GM18873 (cell line): ENCODE results near the gene TUBAL3.
"Not testable (repeated sequence)": the region's sequence is repeated elsewhere in the genome, so short reads cannot be mapped to it uniquely, and the experiment has no call there.

Experiments used
- ATAC-seq: cut with Tn5 transposase; IDR thresholded peaks from one replicate; pipeline ENCODE4 v1.9.1; 2021; ENCODE audit warnings: mild to moderate bottlenecking, moderate library complexity, moderate number of reproducible peaks; ENCODE audit not compliant: unreplicated experiment, low FRiP score

Gene TUBAL3

DNA sequence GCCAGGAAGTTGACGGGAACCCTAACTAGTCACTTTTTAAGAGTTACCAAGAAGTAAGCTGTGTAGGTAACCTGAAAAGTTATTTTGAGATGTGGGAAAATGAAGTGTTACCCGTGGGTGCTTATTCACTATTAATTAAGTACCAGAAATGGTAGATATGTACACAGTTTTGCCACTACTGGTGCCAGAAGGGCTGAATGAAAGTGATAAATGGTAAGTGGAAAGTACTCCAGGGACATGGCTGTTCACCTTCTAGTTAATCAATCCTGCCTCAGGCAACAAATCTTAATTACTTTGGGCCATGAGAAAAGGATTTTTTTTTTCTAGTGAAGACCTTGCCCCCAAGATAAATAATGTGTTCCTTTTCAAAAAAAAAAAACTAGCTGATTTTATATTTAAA lies 23.5 kb upstream of the TUBAL3 start:
- no peak for ATAC-seq

DNA sequence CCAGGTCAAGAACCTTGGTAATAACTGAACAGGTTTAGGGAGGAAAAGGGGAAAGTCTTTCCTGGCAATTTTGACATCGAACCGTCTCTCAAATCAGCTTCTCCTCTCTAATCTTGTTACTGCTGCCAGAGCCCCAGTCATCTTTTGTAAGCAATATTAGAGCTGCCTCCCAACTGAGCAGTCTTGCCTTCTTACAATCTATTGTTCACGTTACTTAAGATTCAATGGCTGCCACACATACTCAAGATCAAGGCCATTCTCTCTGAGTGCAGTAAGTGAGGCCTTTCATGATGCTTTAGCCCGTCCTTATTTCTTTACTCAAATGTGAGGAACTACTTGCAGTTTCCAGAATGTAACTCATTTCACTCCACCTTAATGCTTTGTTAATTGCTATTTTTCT lies 20.1 kb upstream of the TUBAL3 start:
- no peak for ATAC-seq

DNA sequence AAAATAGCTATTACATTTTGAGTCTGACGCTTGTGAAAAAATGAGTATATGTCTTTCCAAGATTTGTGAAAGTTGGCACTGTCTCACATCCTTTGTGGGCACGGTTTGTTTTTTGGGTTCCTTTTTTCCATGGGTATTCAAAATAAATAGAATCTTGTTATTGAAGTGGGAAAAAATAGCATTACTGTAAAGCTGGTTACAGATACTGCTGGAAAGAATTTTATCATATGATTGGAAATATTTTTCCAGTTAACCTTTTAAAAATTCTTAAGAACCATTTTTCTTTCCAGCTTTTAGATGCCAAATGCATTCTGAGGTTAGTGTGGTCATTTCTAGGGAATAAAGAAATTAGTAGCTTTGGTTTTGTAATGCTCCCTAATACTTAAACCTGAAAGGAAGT lies 19.1 kb upstream of the TUBAL3 start:
- ATAC-seq: no peak

DNA sequence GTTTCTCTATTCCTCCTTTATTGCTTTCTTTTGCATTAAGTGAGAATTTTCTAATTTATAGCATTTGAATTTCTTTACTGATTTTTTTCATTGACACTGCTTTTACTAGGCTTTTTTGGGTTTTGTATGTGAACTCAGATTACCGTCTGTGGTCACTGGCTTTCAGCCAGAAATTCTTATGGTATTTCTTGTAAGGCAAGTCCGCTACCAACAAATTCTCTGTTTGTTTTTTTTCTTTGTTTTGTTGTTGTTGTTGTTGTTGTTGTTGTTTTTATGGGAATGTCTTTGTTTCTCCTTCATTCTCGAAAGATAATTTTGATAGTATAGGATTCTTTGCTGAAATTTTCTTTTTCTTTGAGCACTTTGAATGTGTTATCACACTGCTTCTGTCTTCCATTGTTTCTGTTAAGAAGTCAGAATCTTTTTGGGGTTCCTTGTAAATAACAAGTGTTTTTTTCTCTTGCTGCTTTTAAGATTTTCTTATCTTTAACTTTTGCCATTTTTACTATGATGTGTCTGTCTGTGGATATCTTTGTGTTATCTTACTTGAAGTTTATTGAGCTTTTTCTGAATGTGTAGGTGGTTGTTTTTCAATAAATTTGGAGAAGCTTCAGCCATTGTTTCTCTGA lies 15.0 kb upstream of the TUBAL3 start:
- no peak for ATAC-seq

DNA sequence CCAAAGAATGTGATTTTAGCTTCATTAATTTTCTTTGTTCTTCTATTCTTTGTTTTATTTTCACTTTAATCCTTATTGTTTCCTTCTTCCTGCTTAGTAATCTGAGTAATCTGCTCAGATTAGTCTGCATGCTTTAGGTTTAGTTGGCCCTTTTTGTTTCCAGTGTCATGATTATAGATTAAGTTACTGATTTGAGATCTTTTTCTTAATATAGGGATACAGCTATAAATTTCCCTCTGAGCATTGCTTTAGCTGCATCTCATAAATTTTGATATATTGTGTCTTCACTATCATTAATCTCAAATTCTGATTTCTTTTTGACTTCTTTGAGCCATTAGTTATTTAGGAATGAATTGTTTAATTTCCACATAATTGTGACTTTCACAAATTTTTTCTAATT lies 14.0 kb upstream of the TUBAL3 start:
- no peak for ATAC-seq

DNA sequence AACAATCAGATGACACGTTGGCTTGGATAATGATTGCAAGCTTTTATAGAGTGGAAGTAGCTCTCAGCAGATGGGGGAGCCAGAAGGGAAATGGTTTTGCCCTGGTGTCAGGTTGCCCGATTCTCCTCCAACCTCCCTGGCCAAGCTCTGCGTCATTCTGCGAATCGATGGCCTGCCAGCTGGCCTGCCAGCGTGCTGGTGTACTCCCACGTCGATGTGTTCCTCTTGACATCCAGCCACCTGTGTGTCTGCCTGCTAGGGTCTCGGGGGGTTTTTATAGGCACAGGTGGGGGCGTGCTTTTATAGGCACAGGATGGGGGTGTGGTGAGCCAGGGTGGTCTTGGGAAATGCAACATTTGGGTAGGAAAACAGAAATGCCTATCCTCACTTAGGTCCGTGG lies 12.4 kb upstream of the TUBAL3 start:
- ATAC-seq: no peak

DNA sequence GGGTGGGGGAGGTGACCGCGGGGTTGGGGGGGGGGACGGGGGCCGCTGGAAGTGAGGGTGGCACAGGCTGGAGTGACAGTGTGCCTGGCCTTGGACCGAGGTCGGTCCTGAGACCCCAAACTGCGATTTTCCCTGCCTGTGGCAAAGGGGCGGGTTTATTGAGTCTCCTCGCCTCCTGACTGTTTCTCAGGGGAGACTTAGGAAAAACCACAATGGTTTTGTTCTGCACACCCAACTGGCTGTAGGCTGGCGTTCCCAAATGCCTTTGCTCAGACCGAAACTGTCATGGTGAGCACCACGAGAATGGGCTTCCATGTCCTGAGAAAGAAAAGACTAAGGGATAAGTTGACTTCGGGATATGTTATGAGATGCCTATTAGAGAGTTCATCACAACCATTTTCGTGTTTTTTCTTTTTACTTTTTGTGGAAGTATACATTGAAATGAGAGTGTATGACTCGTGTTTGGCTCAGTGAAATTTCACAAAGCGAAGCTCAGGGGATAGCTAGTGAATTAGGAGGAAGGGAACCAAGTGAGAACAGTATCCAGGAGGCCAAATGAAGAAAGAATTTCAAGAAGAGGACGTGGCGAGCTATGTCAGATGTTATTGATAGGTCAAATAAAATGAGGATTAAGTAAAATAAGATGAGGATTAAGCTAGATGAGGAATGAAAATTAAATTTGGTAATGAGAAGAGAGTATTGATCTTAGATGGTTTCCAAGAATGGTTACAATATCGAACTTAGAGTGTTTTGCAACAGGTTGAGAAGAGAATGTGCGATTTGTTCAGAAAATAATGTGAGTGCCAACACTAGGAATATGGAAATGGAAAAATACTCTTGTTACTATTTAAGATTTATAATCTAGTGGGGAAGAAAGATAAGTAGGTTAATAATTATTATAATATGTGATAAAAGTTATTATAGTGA lies 8.6 kb upstream of the TUBAL3 start:
- no peak for ATAC-seq

DNA sequence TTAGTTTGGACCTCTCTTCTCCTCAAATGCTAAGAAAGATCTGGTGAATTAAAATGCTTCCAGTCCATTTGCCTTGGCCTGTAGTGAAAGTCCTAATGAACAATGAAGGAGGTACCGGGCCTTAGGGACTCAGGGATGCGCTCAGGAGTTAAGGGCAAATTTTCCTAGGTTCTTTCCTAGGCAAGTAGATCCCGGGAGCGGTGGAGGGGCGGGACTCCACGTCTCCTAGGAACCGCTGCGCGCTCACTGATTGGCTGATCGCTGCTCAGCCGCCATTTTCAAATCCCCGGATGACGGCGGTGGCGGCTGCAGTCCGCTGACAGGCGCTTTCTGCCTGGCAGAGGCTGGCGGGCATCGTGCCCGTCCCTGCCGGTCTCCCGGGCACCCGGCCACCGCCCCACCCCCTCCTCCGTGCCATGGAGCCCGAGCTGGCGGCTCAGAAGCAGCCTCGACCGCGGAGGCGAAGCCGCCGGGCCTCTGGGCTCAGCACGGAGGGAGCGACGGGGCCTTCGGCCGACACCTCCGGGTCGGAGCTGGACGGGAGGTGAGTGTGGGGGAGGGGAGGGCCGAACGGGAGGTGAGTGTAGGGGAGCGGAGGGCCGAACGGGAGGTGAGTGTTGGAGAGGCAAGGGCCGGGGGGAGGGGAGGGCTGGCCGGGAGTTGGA lies 7.8 kb upstream of the TUBAL3 start, which contains the start of gene NET1:
Gene NET1, plus strand, starts transcription at position 281 of the 665 bp plus-strand sequence. Its CDS starts 136 bp downstream, at position 417.
- peak; percentile 95 for ATAC-seq

DNA sequence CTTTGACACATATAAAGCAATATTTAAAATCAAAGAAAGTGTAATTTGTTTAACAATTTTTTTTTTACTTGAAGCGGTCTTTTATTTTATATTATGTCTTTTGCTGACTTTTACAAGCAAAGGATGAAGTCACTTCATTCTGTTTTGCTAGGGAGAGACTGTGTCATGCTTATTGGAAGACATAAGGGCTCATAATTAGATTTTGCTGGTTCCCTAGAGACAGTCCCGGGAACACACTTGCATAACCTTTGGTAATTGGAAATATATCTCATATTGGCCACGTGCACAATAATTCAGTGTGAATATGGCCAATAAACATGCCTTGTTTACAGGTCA lies 7.3 kb upstream of the TUBAL3 start:
- ATAC-seq: no peak

DNA sequence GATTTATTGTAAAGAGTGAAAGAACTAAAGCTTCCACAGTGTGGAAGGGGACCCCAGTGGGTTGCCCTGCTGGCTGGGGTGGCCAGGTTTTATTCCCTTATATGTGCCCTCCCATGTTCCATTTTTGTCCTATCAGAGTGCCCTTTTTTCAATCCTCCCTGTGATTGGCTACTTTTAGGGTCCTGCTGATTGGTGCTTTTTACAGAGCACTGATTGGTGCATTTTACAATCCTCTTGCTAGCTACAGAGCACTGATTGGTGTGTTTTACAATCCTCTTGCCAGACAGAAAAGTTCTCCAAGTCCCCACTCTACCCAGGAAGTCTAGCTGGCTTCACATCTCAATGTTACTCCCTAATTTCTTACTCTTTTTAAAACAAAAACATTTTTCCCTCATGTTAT lies 6.2 kb upstream of the TUBAL3 start:
- not testable (repeated sequence) for ATAC-seq

DNA sequence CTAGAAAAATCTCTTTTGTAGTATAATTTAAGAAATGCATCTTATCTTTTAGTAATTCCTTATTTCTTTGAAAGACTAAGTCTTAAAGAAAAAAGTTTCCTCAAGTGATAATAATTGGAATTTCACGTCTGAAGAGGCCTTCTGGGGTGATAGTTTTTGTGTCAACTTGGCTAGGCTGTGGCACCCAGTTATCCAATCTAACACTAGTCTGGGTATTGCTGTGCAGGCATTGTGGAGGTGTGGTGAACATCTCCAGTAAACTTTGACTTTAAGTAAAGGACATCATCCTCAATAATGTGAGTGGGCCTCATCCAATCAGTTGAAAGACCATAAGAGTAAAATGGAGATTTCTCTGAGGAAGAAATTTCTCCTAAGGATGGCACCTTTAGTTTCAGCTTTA lies 2.3 kb upstream of the TUBAL3 start:
- ATAC-seq: no peak

DNA sequence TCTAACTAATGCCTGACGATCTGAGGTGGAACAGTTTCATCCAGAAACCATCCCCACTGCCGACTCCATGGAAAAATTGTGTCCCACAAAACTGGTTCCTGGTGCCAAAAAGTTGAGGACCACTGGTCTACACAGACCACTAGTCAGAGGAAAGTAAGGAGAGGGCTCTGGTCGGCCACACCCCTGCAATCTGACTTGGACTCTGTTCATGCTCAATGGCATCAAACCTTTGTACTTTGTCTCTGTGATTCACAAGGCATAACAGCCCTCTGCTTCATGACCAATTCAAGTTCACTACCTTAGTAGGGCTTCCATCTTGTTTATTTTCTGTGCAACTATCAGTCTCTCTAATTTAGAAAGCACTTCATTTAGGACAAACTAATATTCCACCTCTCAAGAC lies 1.8 kb downstream of the TUBAL3 start:
- ATAC-seq: no peak

DNA sequence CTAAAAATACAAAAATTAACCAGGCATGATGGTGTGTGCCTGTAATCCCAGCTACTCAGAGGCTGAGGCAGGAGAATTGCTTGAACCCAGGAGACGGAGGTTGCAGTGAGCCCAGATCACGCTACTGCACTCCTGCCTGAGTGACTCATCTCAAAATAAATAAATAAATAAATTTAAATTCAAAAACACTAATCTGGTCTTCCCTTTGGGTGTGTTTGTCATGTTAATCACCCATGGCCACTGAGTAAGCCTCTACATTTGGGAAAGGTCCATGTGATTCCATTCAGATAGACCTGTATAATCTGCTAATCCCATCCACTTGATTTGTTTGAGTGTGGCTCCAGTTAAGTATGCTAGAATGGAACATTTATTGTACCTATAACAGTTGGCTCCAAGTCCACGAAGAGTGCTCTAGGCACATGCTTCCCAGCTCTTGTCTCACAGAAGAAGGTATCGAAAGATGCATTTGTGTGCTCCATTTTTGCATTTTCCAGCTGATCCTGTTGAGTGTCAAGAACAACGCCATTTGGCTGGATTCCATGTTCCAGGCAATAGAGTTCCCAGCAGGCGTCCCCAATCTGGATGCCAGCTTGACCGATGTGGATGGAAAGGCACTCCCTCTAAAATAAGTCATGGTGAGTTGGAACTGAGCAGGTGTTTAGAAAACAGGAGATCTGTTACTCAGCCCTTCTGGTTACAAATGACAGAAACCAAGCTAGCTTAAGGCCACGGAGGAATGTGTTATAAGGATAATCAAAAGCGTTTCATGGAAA lies 4.0 kb downstream of the TUBAL3 start:
- no peak for ATAC-seq

DNA sequence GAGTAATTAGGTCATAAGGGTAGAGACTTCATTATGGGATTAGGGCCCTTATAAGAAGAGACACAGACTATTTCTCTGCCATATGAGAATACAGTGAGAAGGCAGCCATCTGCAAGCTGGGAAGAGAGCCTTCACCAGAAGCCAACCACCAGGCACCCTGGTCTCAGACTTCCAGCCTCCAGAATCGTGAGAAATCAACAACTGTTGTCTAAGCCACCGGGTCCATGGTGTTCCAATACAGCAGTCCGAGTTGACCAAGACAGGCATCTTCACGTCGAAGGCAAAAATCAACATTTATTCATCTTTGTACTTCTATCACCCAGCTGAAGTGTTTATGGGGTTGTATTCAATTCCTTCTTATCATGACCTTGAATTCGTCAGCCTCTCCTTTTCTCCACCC lies 5.3 kb downstream of the TUBAL3 start:
- ATAC-seq: no peak

DNA sequence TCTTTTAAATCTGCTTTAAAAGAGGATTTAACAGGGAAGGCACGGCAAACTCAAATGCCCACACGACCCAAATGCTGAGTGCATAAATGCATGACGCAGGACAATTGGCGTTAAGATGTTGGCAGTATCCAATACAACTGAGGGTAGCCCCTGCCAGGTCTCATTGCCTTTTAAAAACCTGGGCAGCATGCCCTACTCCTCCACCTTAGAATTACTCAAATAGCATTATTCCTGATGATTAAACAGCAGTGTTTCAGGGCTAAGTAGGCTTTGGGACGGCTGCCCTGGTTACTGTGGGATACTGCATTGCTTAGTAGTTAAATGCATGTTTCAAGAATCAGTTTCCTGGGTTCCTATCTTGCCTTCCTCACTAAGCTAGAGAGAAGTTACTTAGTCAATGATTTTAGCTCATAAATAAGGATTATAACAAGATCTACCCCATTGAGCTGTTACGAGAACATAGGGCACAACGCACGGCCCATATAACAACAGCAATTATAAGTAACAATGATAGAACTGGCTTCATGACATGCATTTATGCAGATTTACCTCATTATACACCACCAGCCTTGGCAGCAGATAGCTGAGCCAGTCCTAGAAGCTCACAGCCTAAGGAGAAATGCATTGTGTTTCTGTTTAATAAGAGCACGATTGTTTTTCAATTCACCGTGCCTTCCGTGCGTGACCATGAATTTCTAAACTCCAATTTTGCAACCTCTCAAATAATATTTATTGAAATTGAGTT lies 7.9 kb downstream of the TUBAL3 start:
- no peak for ATAC-seq

DNA sequence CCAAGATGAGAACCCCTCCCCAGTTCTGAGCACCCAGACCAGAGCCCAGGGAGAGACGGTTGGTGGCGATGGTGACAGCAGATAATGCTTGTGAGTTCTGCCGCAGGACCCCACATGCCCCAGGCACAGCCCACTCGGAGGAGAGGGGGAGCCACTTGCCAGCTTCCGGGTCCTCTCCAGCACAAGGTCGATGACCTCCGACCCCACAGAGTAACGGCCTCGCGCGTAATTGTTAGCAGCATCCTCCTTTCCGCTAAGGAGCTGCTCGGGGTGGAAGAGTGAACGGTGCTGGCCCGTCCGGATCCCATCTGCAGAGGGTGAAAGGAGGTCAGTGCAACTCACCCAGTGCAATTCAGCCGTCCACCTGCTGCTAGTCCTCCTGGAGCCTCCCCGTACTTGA lies 9.5 kb downstream of the TUBAL3 start:
- ATAC-seq: no peak

DNA sequence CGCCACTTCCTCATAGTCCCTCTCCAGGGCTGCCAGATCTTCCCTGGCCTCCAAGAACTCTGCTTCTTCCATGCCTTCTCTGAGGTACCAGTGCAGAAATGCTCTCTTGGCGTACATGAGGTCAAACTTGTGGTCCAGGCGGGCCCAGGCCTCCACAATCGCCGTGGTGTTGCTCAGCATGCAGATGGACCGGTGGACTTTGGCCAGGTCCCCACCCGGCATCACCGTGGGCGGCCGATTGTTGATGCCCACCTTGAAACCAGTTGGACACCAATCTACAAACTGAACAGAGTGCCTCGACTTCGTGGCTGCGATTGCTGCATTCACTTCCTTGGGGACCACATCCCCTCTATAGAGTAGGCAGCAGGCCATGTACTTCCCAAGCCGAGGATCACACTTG lies 11.1 kb downstream of the TUBAL3 start:
- no peak for ATAC-seq

DNA sequence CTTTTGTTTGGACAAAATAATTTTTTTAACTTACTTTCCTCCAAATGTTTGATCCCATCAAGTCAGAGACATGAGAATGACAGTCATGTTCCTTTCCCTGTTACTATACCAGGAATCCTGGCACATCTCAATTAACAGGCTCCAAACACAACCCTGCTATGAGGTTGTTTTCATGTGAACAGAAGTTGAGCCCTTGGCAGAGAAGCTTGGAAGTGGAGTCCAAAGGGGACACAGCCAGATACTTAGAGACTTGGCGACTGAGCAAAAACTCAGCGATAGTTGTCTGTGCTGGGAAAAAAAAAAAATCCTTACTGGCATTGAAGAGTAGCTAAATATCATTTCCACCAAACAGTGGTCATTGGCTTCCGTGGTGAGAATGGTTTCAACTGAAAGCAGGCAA lies 12.8 kb downstream of the TUBAL3 start:
- no peak for ATAC-seq

DNA sequence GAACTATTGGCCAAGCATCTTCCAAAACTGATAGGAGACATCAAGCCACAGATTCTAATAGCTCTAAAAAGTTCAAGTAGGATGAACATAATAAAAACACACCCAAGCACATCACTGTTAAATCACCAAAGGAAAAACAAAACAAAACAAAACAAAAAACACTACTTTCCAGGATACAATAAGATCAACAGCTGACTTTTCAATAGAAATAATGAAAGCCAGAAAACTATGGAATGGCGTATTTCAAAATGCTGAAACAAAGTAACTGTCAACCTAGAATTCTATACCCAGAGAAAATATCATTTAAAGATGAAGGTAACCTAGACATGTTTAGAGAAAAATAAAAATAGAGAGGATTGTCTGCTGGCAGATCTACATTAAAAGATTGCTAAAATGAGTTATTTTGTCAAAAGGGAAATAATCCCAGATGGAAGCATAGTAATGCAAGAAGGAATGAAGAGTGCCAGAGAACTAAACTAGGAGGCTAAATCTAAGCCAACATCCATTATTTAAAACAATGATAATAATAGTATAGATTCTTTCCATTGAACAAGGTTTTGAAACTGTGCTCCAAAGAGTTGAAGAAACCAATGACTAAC lies 13.9 kb downstream of the TUBAL3 start:
- ATAC-seq: no peak

DNA sequence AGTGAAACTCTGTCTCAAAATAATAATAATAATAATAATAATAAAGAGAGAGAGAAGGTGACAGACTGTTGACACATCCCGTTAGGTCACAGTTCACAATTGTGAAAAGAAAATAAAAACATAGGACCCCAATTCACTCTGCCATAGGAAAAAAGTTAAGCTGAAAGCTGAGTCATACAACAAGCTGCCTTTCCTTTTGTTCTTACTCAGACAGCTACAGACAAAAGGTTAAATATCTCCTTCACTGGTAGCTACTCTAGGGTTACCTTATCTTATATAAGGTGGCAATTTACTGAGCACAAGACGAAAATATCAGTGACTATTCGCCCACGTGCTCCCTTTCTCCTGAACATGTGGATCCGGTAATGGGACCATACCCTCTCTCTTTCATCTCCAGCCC lies 17.5 kb downstream of the TUBAL3 start:
- ATAC-seq: no peak
